HPDE6-E6E7 (cell line): ENCODE data around the gene TCAP.
"Not testable (repeated sequence)": the region's sequence is repeated elsewhere in the genome, so short reads cannot be mapped to it uniquely, and the experiment has no call there.

Source experiments
- DNase-seq: peaks from one replicate; pipeline ENCODE4 v3.0.0; 2011; ENCODE audit warnings: missing footprints; ENCODE audit errors: extremely low spot score

Gene TCAP

GRCh38 chr17:39704821-39705551 is 39.8 kb downstream of the TCAP start:
- no peak for DNase-seq

- peak; percentile 91 for DNase-seq
Observed at GRCh38 chr17:39705786-39706348, 40.7 kb downstream of the TCAP start.

- DNase-seq: no peak
Observed at GRCh38 chr17:39706383-39706782, 41.2 kb downstream of the TCAP start.

GRCh38 chr17:39706921-39707337 is 41.8 kb downstream of the TCAP start:
- no peak for DNase-seq

- DNase-seq: no peak
Observed at GRCh38 chr17:39709319-39709997, 44.3 kb downstream of the TCAP start.

GRCh38 chr17:39709998-39710964 is 45.1 kb downstream of the TCAP start:
- no peak for DNase-seq

- DNase-seq: not testable (repeated sequence)
Observed at GRCh38 chr17:39711071-39711470, 45.9 kb downstream of the TCAP start.

GRCh38 chr17:39711851-39712250 is 46.7 kb downstream of the TCAP start:
- DNase-seq: no peak

- DNase-seq: no peak
Observed at GRCh38 chr17:39714234-39714633, 49.1 kb downstream of the TCAP start.

- no peak for DNase-seq
Observed at GRCh38 chr17:39715375-39716072, 50.4 kb downstream of the TCAP start.
